Neural crest cell (in vitro differentiated cells): ENCODE data around the gene ARMCX4. TPM values are rescaled to one million over a fixed set of nuclear protein-coding genes. Genes with fewer than 3 reads are reported as not detected.
"Not testable (repeated sequence)": the region's sequence is repeated elsewhere in the genome, so short reads cannot be mapped to it uniquely, and the experiment has no call there.

ENCODE experiments used
- DNase-seq: peaks from one replicate; pipeline ENCODE4 v3.0.0; 2021; ENCODE audit warnings: low read depth, mixed read lengths, low spot score
- H3K27ac Mint-ChIP-seq: one replicate; pipeline ENCODE4 v1.8.0; 2021; ENCODE audit warnings: mild to moderate bottlenecking, mixed read lengths; ENCODE audit not compliant: unreplicated experiment
- H3K27me3 Mint-ChIP-seq: 2 replicates; pipeline ENCODE4 v1.8.0; 2021; ENCODE audit warnings: low read depth, mild to moderate bottlenecking, mixed read lengths
- H3K36me3 Mint-ChIP-seq: 2 replicates; pipeline ENCODE4 v1.8.0; 2021; ENCODE audit warnings: low read depth, mild to moderate bottlenecking, mixed read lengths
- H3K4me1 Mint-ChIP-seq: 2 replicates; pipeline ENCODE4 v1.8.0; 2021; ENCODE audit warnings: mixed read lengths
- H3K4me3 Mint-ChIP-seq: one replicate; pipeline ENCODE4 v1.8.0; 2021; ENCODE audit warnings: mild to moderate bottlenecking, mixed read lengths
- H3K9me3 Mint-ChIP-seq: 2 replicates; pipeline ENCODE4 v1.8.0; 2021; ENCODE audit warnings: mixed read lengths
- CTCF ChIP-seq: fragments of 200-600 bp; sonication (generic); conservative IDR thresholded peaks from 2 replicates; pipeline ENCODE4 v1.5.0; 2021; ENCODE audit warnings: antibody characterized with exemption, mild to moderate bottlenecking
- total RNA-seq: library from RNA; stranded (reverse); gene quantifications from 2 replicates; pipeline ENCODE4 v1.2.1, GENCODE V29; 2021

Gene ARMCX4
- total RNA-seq, 1 donor from 2014 or later: 24.2 TPM

DNA sequence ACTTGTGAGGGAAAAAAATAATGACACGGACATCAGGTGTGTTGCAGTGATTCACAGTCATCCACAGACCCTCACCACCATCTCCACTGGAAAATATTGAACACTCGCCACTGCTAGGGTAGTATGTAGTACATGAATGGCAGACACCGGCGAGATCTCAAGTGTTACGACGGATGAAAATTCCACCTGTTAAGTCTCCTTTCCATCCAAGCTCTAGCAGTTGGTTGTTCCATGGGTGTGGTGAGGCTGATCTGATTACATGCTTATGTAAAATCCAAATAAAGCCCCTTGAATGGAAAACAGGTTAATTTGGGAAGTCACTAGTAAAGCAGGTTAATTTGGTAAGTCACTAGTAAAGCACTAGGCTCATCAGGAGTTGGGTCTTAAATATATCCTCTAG is 1.1 kb upstream of the ARMCX4 start:
- TF ChIP-seq CTCF: no peak
- H3K4me1 Mint-ChIP-seq: peaks cover 21% of the 10 kb centered on the region
- no peak overlapping the region for H3K27ac Mint-ChIP-seq
- no peak for DNase-seq
- peaks cover 17% of the 10 kb centered on the region for H3K36me3 Mint-ChIP-seq
- H3K4me3 Mint-ChIP-seq: peak overlapping the region; percentile 79
- H3K27me3 Mint-ChIP-seq: no peaks in the 10 kb centered on the region
- no peaks in the 10 kb centered on the region for H3K9me3 Mint-ChIP-seq

GRCh38 chrX:101488796-101489195 is 3.5 kb downstream of the ARMCX4 start:
- no peak for TF ChIP-seq CTCF
- Mint-ChIP-seq H3K4me1 (peaks cover 16% of the 10 kb centered on the region), H3K4me3 (no peak overlapping the region), H3K27ac (no peak overlapping the region), H3K9me3 (peaks cover 6% of the 10 kb centered on the region), H3K36me3 (peaks cover 38% of the 10 kb centered on the region), H3K27me3 (no peaks in the 10 kb centered on the region)
- no peak for DNase-seq

- H3K9me3 Mint-ChIP-seq: peaks cover 10% of the 10 kb centered on the region
Measured at GRCh38 chrX:101491943-101492342, 6.7 kb downstream of the ARMCX4 start.

GRCh38 chrX:101493225-101493624 is 8.0 kb downstream of the ARMCX4 start:
- Mint-ChIP-seq H3K36me3 (peaks cover 40% of the 10 kb centered on the region), H3K27ac (no peak overlapping the region), H3K9me3 (peaks cover 10% of the 10 kb centered on the region), H3K4me1 (no peaks in the 10 kb centered on the region), H3K4me3 (no peak overlapping the region), H3K27me3 (no peaks in the 10 kb centered on the region)
- DNase-seq: no peak
- TF ChIP-seq CTCF: no peak

More at GRCh38 chrX:101491943-101492342, 6.7 kb downstream of the ARMCX4 start:
- DNase-seq: no peak
- Mint-ChIP-seq H3K4me1 (no peaks in the 10 kb centered on the region), H3K27ac (no peak overlapping the region), H3K36me3 (peaks cover 42% of the 10 kb centered on the region), H3K4me3 (no peak overlapping the region), H3K27me3 (no peaks in the 10 kb centered on the region)
- no peak for TF ChIP-seq CTCF

- Mint-ChIP-seq H3K9me3 (peaks cover 12% of the 10 kb centered on the region), H3K36me3 (peaks cover 58% of the 10 kb centered on the region)
- H3K27me3 Mint-ChIP-seq, H3K27ac Mint-ChIP-seq, H3K4me3 Mint-ChIP-seq, DNase-seq, H3K4me1 Mint-ChIP-seq: not testable (repeated sequence)
Measured at GRCh38 chrX:101502929-101503328, 17.7 kb downstream of the ARMCX4 start.

DNA sequence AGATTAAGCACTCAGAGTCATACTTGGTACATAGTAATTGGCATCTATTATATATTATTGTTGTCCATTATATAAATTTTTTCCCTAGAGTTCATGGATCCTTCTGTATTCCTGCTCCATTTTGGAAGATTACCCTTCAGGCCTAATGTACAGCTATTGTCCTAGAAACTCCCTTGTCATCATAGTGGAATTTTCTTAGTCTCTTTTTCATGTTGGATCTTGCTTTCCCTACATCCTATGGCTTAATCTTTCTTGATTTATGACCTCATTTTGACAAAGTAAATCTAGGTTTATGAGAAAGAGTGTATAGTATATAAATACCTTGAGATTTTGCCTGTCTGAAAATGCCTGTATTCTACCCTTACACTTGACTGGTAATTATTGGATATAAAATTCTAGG is 22.1 kb downstream of the ARMCX4 start:
- peaks cover 23% of the 10 kb centered on the region for H3K36me3 Mint-ChIP-seq
- no peaks in the 10 kb centered on the region for H3K27me3 Mint-ChIP-seq
- no peak for DNase-seq
- H3K4me3 Mint-ChIP-seq: no peak overlapping the region
- H3K4me1 Mint-ChIP-seq: no peaks in the 10 kb centered on the region
- peaks cover under 1% of the 10 kb centered on the region for H3K9me3 Mint-ChIP-seq
- no peak for TF ChIP-seq CTCF
- H3K27ac Mint-ChIP-seq: no peak overlapping the region
